Keratinocyte (primary cell): Measurements from ENCODE around the gene ARHGEF37. TPM values are rescaled to one million over a fixed set of nuclear protein-coding genes. Genes with fewer than 3 reads are reported as not detected.

Experiments
- DNase-seq: peaks from one replicate; pipeline ENCODE4 v3.0.0-alpha.2; 2011; ENCODE audit warnings: low read depth, missing footprints, low spot score
- FAIRE-seq: peaks from 2 replicates; lab custom pipeline; 2011; peaks lifted over from hg19 to GRCh38; lab: Jason Lieb, UNC
- H2AFZ ChIP-seq: 2 replicates; pipeline ENCODE4 v1.6.0; 2012; ENCODE audit warnings: low read length, control low read depth, inconsistent platforms; ENCODE audit not compliant: control insufficient read depth
- H3K27ac ChIP-seq: 2 replicates; pipeline ENCODE4 v1.5.1; 2011; ENCODE audit warnings: low read length; ENCODE audit not compliant: control insufficient read depth, insufficient read depth
- H3K27me3 ChIP-seq: 3 replicates; pipeline ENCODE4 v1.6.0; 2011; ENCODE audit warnings: low read length; ENCODE audit not compliant: control insufficient read depth, insufficient read depth; ENCODE audit errors: extremely low read depth
- H3K36me3 ChIP-seq, 2 experiments: 2 replicates in 1 of 2; 3 replicates in 1 of 2; pipeline ENCODE4 v1.5.1; 2011; ENCODE audit warnings: low read length in 2 of 2, mild to moderate bottlenecking in 1 of 2; ENCODE audit not compliant: control insufficient read depth in 2 of 2, insufficient read depth in 2 of 2; ENCODE audit errors: extremely low read depth in 1 of 2
- H3K4me1 ChIP-seq: 3 replicates; pipeline ENCODE4 v1.5.1; 2011; ENCODE audit warnings: low read length; ENCODE audit not compliant: control insufficient read depth, insufficient read depth; ENCODE audit errors: extremely low read depth
- H3K4me2 ChIP-seq: 3 replicates; pipeline ENCODE4 v1.6.0; 2011; ENCODE audit warnings: low read depth, low read length; ENCODE audit not compliant: control insufficient read depth, insufficient read depth; ENCODE audit errors: extremely low read depth
- H3K4me3 ChIP-seq, 3 experiments: fragments of 200-600 bp in 1 of 3; sonication (generic) in 1 of 3; 2 replicates in 2 of 3; 3 replicates in 1 of 3; pipeline ENCODE4 v1.5.1; 2011 to 2016; ENCODE audit warnings: low read length in 3 of 3, mild to moderate bottlenecking in 3 of 3, control low read depth in 2 of 3, inconsistent platforms in 1 of 3, low read depth in 1 of 3, mixed read lengths in 1 of 3, mixed run types in 1 of 3, moderate library complexity in 1 of 3; ENCODE audit not compliant: control insufficient read depth in 2 of 3, insufficient read depth in 2 of 3; ENCODE audit errors: extremely low read depth in 1 of 3
- H3K79me2 ChIP-seq: 2 replicates; pipeline ENCODE4 v1.6.0; 2012; ENCODE audit warnings: low read length; ENCODE audit not compliant: control insufficient read depth, insufficient read depth
- H3K9ac ChIP-seq: 3 replicates; pipeline ENCODE4 v1.6.0; 2011; ENCODE audit warnings: low read length; ENCODE audit not compliant: control insufficient read depth, insufficient read depth; ENCODE audit errors: extremely low read depth
- H3K9me1 ChIP-seq: 3 replicates; pipeline ENCODE4 v1.6.0; 2011; ENCODE audit warnings: low read length; ENCODE audit not compliant: control insufficient read depth, insufficient read depth; ENCODE audit errors: extremely low read depth
- H3K9me3 ChIP-seq: 2 replicates; pipeline ENCODE4 v1.5.1; 2012; ENCODE audit warnings: low read depth, low read length; ENCODE audit not compliant: control insufficient read depth
- H4K20me1 ChIP-seq: 3 replicates; pipeline ENCODE4 v1.6.0; 2011; ENCODE audit warnings: low read length; ENCODE audit not compliant: control insufficient read depth, insufficient read depth; ENCODE audit errors: extremely low read depth
- EZH2 ChIP-seq: IDR thresholded peaks from one replicate; pipeline ENCODE4 v1.6.1; 2012; ENCODE audit warnings: inconsistent platforms, mild to moderate bottlenecking, low read length, moderate library complexity
- dilution Hi-C: fragments of 300-500 bp; cut with MboI; formaldehyde crosslinking; loops from one replicate; pipeline ENCODE4 v1.7.0; 2020; ENCODE audit warnings: low sequenced_read_pairs; ENCODE audit not compliant: extremely low pct_ligation_motif_present
- polyA plus RNA-seq, 5 experiments: library from polyadenylated mRNA; depleted of rRNA in 3 of 5; stranded (reverse) in 3 of 5; stranded (forward) in 1 of 5; unstranded in 1 of 5; fragments of >200 nt; gene quantifications; 1 replicate in 1 of 5; 2 replicates in 3 of 5; 3 replicates in 1 of 5; pipeline versions ENCODE4 v1.2.1 to v1.2.3, GENCODE V29; 2011 to 2012; ENCODE audit warnings: missing spikeins in 2 of 5, low read depth in 1 of 5, low replicate concordance in 1 of 5
- TF ChIP-seq, protein P1 (sequence below), 3 experiments: IDR thresholded peaks in 1 of 3; conservative IDR thresholded peaks in 1 of 3; optimal IDR thresholded peaks in 1 of 3; 2 replicates in 2 of 3; 3 replicates in 1 of 3; pipeline versions ENCODE3 to v1.5.1; 2011; ENCODE audit warnings: low read length in 3 of 3, mild to moderate bottlenecking in 3 of 3, moderate library complexity in 2 of 3, control low read depth in 1 of 3, inconsistent platforms in 1 of 3; ENCODE audit not compliant: insufficient read depth in 2 of 3; ENCODE audit errors: extremely low read depth in 1 of 3

ARHGEF37 gene
- polyA plus RNA-seq, 1 donor (not counting 4 experiments of a cell fraction or from before 2014, with no cell fraction given) = 8.7 TPM

DNA sequence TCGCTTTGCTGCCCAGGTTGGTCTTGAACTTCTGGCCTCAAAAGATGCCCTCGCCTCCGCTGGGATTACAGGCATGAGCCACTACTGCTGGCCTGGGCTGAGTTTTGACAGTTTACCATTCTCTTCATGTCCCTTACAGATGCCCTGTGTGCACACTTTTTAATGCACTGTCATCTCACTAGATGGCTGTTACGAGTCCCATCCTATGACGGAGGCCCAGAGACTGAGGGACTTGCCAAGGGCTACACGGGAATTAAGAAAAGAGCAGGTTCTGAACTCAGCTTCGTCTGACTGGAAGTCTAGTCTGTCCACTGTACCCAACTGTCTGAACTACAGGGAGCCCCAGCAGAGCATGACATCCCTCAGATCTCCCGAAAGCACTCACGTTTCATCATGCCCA, 63.9 kb downstream of the ARHGEF37 start:
- no peak overlapping the region for H3K4me3 ChIP-seq

DNA sequence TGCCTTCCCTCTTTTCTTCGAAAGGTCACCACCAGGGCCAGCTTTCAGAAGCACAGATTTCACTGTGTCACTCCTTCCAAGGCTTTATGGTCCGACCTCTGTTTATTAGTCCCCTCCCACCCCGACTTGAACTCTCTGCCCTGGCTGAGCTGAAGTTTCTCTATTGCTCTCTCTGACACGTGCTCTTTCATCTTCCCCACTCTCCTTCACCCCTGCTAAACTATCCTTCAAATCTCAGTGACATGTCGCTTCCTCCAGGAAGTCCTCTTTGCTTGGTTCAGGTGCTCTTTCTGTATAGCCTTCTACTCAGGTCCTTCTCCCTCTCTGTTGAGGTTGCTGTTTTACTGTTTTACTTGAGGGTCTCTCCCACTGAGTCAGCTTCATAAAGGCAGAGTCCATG, 64.4 kb downstream of the ARHGEF37 start:
- no peak for FAIRE-seq
- TF ChIP-seq EZH2 = no peak
- TF ChIP-seq, protein P1, sequence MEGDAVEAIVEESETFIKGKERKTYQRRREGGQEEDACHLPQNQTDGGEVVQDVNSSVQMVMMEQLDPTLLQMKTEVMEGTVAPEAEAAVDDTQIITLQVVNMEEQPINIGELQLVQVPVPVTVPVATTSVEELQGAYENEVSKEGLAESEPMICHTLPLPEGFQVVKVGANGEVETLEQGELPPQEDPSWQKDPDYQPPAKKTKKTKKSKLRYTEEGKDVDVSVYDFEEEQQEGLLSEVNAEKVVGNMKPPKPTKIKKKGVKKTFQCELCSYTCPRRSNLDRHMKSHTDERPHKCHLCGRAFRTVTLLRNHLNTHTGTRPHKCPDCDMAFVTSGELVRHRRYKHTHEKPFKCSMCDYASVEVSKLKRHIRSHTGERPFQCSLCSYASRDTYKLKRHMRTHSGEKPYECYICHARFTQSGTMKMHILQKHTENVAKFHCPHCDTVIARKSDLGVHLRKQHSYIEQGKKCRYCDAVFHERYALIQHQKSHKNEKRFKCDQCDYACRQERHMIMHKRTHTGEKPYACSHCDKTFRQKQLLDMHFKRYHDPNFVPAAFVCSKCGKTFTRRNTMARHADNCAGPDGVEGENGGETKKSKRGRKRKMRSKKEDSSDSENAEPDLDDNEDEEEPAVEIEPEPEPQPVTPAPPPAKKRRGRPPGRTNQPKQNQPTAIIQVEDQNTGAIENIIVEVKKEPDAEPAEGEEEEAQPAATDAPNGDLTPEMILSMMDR (optimal IDR thresholded peaks at IDR 0.05 in 1 of 3, IDR thresholded peaks at IDR 0.05 in 1 of 3, conservative IDR thresholded peaks at IDR 0.05 in 1 of 3; ENCODE audit: extremely low read depth in 1 of 3, insufficient read depth in 2 of 3, low read length in 3 of 3) = no peak
- Histone ChIP-seq H3K4me2 (no peak overlapping the region), H3K9me1 (no peaks in the 10 kb centered on the region), H3K9ac (no peak overlapping the region), H3K27ac (no peak overlapping the region), H2AFZ (no peak overlapping the region), H3K4me1 (no peaks in the 10 kb centered on the region), H3K79me2 (no peaks in the 10 kb centered on the region), H3K4me3 (no peak overlapping the region), H3K9me3 (no peaks in the 10 kb centered on the region), H4K20me1 (no peaks in the 10 kb centered on the region), H3K27me3 (no peaks in the 10 kb centered on the region), H3K36me3 (no peaks in the 10 kb centered on the region)
- dilution Hi-C loops = no loop called here
- no peak for DNase-seq

More for the DNA sequence above, 63.9 kb downstream of the ARHGEF37 start:
- no peak for TF ChIP-seq EZH2
- TF ChIP-seq, protein P1 (optimal IDR thresholded peaks at IDR 0.05 in 1 of 3, IDR thresholded peaks at IDR 0.05 in 1 of 3, conservative IDR thresholded peaks at IDR 0.05 in 1 of 3; ENCODE audit: extremely low read depth in 1 of 3, insufficient read depth in 2 of 3, low read length in 3 of 3) = no peak
- H2AFZ ChIP-seq = no peak overlapping the region
- H3K4me2 ChIP-seq = no peak overlapping the region
- no peaks in the 10 kb centered on the region for H3K36me3 ChIP-seq
- no peak overlapping the region for H3K27ac ChIP-seq
- no peaks in the 10 kb centered on the region for H3K27me3 ChIP-seq
- H4K20me1 ChIP-seq = no peaks in the 10 kb centered on the region
- no peaks in the 10 kb centered on the region for H3K9me3 ChIP-seq
- no peaks in the 10 kb centered on the region for H3K9me1 ChIP-seq
- H3K4me1 ChIP-seq = no peaks in the 10 kb centered on the region
- no peak for DNase-seq
- dilution Hi-C loops = no loop called here
- FAIRE-seq = no peak
- H3K79me2 ChIP-seq = no peaks in the 10 kb centered on the region
- no peak overlapping the region for H3K9ac ChIP-seq
